Kidney epithelial cell (primary cell): ENCODE results near the gene CYP27A1. TPM values are rescaled to one million over a fixed set of nuclear protein-coding genes. Genes with fewer than 3 reads are reported as not detected.
"Not testable (repeated sequence)": the region's sequence is repeated elsewhere in the genome, so short reads cannot be mapped to it uniquely, and the experiment has no call there.

Experiments
- DNase-seq: peaks from one replicate; pipeline ENCODE4 v3.0.0-alpha.2; 2010; ENCODE audit warnings: low read depth
- H3K27me3 ChIP-seq: 2 replicates; pipeline ENCODE4 v1.6.0; 2011; ENCODE audit warnings: low read length; ENCODE audit not compliant: control insufficient read depth, insufficient read depth
- H3K36me3 ChIP-seq: 2 replicates; pipeline ENCODE4 v1.5.1; 2011; ENCODE audit warnings: low read length; ENCODE audit not compliant: control insufficient read depth, insufficient read depth
- H3K4me3 ChIP-seq: 2 replicates; pipeline ENCODE4 v1.5.1; 2011; ENCODE audit warnings: low read depth, mild to moderate bottlenecking, control low read depth, low read length
- CTCF ChIP-seq: IDR thresholded peaks from 2 replicates; pipeline ENCODE4 v1.5.1; 2011; ENCODE audit warnings: mild to moderate bottlenecking, moderate library complexity, low read length, control low read depth, inconsistent platforms; ENCODE audit not compliant: insufficient read depth, poor library complexity, severe bottlenecking
- total RNA-seq: library from RNA; depleted of rRNA; stranded (reverse); fragments of >200 nt; gene quantifications from 2 replicates; pipeline ENCODE4 v1.2.3, GENCODE V29; 2015

Gene CYP27A1
- total RNA-seq, 1 donor from 2014 or later: 25.3 TPM

GRCh38 chr2:218839888-218840287, 57.9 kb downstream of the CYP27A1 start:
- no peaks in the 10 kb centered on the region for H3K36me3 ChIP-seq
- TF ChIP-seq CTCF: no peak

GRCh38 chr2:218844334-218844733, 62.4 kb downstream of the CYP27A1 start:
- DNase-seq, H3K27me3 ChIP-seq, H3K36me3 ChIP-seq, H3K4me3 ChIP-seq: not testable (repeated sequence)

More at GRCh38 chr2:218839888-218840287, 57.9 kb downstream of the CYP27A1 start:
- DNase-seq: no peak
- no peak overlapping the region for H3K4me3 ChIP-seq
- H3K27me3 ChIP-seq: no peaks in the 10 kb centered on the region

- not testable (repeated sequence) for H3K4me3 ChIP-seq, DNase-seq, H3K27me3 ChIP-seq, H3K36me3 ChIP-seq
Measured at GRCh38 chr2:218846963-218847362, 65.0 kb downstream of the CYP27A1 start.

- no peaks in the 10 kb centered on the region for H3K36me3 ChIP-seq
Measured at GRCh38 chr2:218849721-218850120, 67.8 kb downstream of the CYP27A1 start.

GRCh38 chr2:218850796-218851195, 68.8 kb downstream of the CYP27A1 start:
- TF ChIP-seq CTCF: no peak
- Histone ChIP-seq H3K27me3 (peaks cover 12% of the 10 kb centered on the region), H3K4me3 (no peak overlapping the region), H3K36me3 (no peaks in the 10 kb centered on the region)
- DNase-seq: no peak

More at GRCh38 chr2:218849721-218850120, 67.8 kb downstream of the CYP27A1 start:
- H3K27me3 ChIP-seq: peaks cover 5% of the 10 kb centered on the region
- no peak for DNase-seq
- TF ChIP-seq CTCF: no peak
- no peak overlapping the region for H3K4me3 ChIP-seq

- TF ChIP-seq CTCF: no peak
- no peak for DNase-seq
- no peak overlapping the region for H3K4me3 ChIP-seq
- H3K36me3 ChIP-seq: no peaks in the 10 kb centered on the region
- peaks cover 16% of the 10 kb centered on the region for H3K27me3 ChIP-seq
Measured at GRCh38 chr2:218851286-218851685, 69.3 kb downstream of the CYP27A1 start.

GRCh38 chr2:218852911-218853667, 71.1 kb downstream of the CYP27A1 start:
- TF ChIP-seq CTCF: peak; percentile 79
- peaks cover 30% of the 10 kb centered on the region for H3K27me3 ChIP-seq
- no peak overlapping the region for H3K4me3 ChIP-seq
- no peaks in the 10 kb centered on the region for H3K36me3 ChIP-seq
- no peak for DNase-seq
